Hair follicular keratinocyte (primary cell): ENCODE data around the gene ZAP70. TPM values are rescaled to one million over a fixed set of nuclear protein-coding genes. Genes with fewer than 3 reads are reported as not detected.

Source experiments
- total RNA-seq: library from RNA; depleted of rRNA; stranded (reverse); fragments of >200 nt; gene quantifications from 2 replicates; pipeline ENCODE4 v1.2.3, GENCODE V29; 2015

The ZAP70 gene
- not detected in 2 replicates for total RNA-seq

DNA sequence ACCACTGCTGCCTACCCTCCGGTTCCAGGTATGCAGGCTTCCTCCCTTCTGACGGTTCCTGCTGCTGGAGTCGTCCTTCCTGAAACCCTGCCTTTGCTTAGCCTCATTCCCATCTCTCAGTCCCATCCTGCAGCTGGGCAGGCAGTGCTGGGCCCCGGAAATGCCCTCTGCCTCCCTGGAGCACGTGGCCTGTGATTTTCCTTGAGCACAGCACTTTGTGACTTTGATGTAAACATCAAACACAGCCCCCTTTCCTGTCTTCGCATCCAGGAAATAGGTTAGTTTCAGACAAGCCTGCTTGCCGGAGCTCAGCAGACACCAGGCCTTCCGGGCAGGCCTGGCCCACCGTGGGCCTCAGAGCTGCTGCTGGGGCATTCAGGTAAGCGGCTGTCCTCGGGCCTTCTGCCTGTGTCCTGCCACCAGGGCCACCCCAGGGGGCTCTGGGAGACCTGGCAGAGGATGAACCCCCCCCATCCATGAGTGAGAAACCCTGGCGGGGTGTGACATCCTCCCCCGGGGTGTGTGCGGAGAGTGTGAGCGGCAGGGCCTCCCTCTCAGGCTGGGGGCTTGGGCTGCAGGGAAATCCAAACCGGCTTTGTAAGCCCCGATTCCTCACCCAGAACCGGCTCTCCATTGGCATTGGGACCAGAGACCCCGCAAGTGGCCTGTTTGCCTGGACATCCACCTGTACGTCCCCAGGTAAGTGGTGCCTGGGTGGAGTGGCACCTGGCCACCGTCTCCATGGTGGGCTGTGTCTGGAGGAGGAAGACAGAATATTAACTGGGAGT is at the start of gene ZAP70:
TSS of gene ZAP70 (plus strand) at position 281 of the 788 bp plus-strand sequence. CDS start 10,461 bp downstream, outside the sequence.

DNA sequence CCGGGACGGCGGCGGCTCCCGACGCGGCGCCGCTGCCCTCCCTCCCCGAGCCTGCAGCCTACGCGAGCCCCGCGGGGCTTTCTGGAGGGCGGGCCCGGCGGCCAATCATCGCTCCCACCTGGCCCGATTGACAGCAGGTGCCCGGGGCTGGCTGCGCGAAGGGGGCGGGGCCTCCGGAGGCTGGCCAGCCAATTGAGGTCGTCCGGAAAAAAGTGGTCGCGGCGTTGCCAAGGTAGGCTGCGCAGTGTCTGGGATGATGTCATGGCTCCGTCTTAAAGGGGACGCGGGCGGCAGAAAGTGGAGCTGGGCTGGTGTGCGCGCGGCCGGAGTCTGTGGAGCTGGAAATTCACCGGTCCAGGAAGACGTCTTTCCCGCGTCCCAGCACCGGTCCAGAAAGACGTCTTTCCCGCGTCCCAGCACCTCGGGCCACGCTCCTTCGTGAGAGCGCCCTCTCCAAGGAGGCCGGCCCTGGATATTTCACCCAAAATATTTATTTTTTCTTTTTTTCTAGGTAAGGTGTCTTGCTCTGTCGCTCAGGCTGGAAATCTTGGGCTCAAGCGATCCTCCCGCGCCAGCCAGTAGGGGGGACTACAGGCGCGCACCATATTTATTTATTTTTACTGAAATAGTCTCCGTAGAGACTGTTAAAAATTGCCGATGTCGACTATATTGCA is 49.3 kb upstream of the ZAP70 start, which contains the start of gene ACTR1B:
TSS of gene ACTR1B (minus strand) at position 83 of the 674 bp plus-strand sequence. CDS start 154 bp downstream, outside the sequence.

DNA sequence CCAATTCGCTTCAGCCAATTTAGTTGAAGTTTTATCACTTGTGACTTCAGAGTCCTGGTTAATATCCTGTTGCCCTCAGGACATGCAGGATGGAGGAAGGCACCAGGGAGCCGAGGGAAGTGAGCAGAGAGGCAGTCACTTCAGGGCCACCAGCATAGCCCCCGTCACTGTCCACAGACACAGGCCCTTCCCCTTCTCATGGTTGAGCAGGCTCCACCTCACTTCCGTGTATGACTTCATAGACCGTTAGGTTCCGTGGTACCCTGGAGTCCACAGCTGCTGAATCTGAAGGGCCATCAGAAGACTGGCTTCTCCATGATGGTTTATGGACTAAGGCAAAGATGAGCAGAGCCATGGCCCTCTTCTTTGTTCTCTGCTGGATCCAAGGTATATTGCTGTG is 43.9 kb upstream of the ZAP70 start, which contains the start of gene C2orf92:
TSS of gene C2orf92 (plus strand) at position 266 of the 400 bp plus-strand sequence. CDS start at position 342, 76 bp downstream.

Other genes starting within 250 kb of the ZAP70 start
- 4.2 and 4.3 TPM in 2 replicates for gene ANKRD36B, start 123.7 kb upstream of the ZAP70 start, total RNA-seq
- 446 and 539 TPM in 2 replicates for gene COX5B, start 67.5 kb upstream of the ZAP70 start, total RNA-seq
- 37.4 and 53.5 TPM in 2 replicates for gene ACTR1B, start 49.5 kb upstream of the ZAP70 start, total RNA-seq
- not detected in 2 replicates for gene C2orf92, start 43.9 kb upstream of the ZAP70 start, total RNA-seq